H1 (cell line): Measurements from ENCODE around the gene NEK2. TPM values are rescaled to one million over a fixed set of nuclear protein-coding genes. Genes with fewer than 3 reads are reported as not detected.

Source experiments
- HDAC2 ChIP-seq, 2 experiments: fragments of 300-600 bp in 1 of 2; sonication (generic) in 1 of 2; IDR thresholded peaks; 2 replicates each; pipeline ENCODE4 v1.6.1; 2011 to 2012; ENCODE audit warnings: low read depth in 2 of 2, low read length in 2 of 2, mild to moderate bottlenecking in 2 of 2, moderate library complexity in 2 of 2, borderline replicate concordance in 1 of 2, inconsistent platforms in 1 of 2
- JUND ChIP-seq: IDR thresholded peaks from 2 replicates; pipeline ENCODE4 v1.6.1; 2011; ENCODE audit warnings: mild to moderate bottlenecking, improper control_type of control experiment, low read length
- NANOG ChIP-seq: IDR thresholded peaks from 2 replicates; pipeline ENCODE4 v1.6.1; 2011; ENCODE audit warnings: low read length, low read depth, mild to moderate bottlenecking, inconsistent platforms; ENCODE audit not compliant: insufficient read depth, poor library complexity, severe bottlenecking
- RXRA ChIP-seq: IDR thresholded peaks from 2 replicates; pipeline ENCODE4 v1.6.1; 2011; ENCODE audit warnings: low read depth, mild to moderate bottlenecking, low read length, moderate library complexity; ENCODE audit not compliant: insufficient read depth
- SIRT6 ChIP-seq: IDR thresholded peaks from one replicate; pipeline ENCODE4 v1.7.1; 2012; ENCODE audit warnings: low read length, inconsistent platforms
- SP1 ChIP-seq: IDR thresholded peaks from 2 replicates; pipeline ENCODE4 v1.6.1; 2011; ENCODE audit warnings: low read depth, low read length
- polyA plus RNA-seq, 7 experiments: library from polyadenylated mRNA; depleted of rRNA in 3 of 7; stranded (reverse) in 5 of 7; unstranded in 2 of 7; fragments of >200 nt in 5 of 7; fragments of 200-250 nt in 2 of 7; gene quantifications; 1 replicate in 5 of 7; 2 replicates in 1 of 7; 4 replicates in 1 of 7; pipeline versions ENCODE4 v1.2.1 to v1.2.3, GENCODE V29; 2011 to 2013; ENCODE audit warnings: missing spikeins in 2 of 7, mixed read lengths in 2 of 7
- total RNA-seq: library from RNA; stranded (reverse); fragmentation: NEBNext Ultra II Directional; extraction: Animal tissue kit (Norgen Biotek cat#: 25700); gene quantifications from 2 replicates; pipeline ENCODE4 v1.2.1, GENCODE V29; 2021
- TF ChIP-seq, protein P1 (sequence below): fragments of 300-600 bp; sonication (generic); IDR thresholded peaks from 2 replicates; pipeline ENCODE4 v1.7.1; 2012; ENCODE audit warnings: low read length, moderate library complexity, mild to moderate bottlenecking, inconsistent platforms; ENCODE audit not compliant: insufficient replicate concordance

Gene NEK2
- total and polyA plus RNA-seq, 2 of the 8 experiments (the other 6 are each of a cell fraction or from before 2014, with no cell fraction given), result 8.4 to 22.9 TPM

DNA sequence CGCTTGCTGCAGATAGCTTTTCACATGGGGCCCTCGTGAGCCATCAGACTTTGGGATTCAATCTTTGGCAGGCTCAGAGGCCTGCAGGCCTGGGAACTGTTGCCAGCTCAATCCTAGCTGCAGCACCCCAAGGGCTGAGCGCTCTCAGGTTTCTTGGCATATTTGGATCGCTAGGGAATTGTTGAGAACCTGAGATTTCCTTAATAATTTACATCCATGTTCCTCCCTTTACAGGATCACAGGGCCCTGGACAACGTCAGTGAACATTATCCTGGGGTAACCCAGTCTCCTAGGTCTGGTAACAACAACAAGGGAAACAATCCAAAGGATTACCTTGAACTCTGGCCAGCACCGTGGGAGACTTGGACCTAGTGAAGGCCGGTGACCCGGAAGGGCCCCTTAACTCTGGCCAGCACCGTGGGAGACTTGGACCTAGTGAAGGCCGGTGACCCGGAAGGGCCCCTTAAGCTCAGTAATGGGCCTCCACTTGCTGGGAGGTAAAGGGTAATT is 49.3 kb upstream of the NEK2 start (continued):
- TF ChIP-seq, protein P1, sequence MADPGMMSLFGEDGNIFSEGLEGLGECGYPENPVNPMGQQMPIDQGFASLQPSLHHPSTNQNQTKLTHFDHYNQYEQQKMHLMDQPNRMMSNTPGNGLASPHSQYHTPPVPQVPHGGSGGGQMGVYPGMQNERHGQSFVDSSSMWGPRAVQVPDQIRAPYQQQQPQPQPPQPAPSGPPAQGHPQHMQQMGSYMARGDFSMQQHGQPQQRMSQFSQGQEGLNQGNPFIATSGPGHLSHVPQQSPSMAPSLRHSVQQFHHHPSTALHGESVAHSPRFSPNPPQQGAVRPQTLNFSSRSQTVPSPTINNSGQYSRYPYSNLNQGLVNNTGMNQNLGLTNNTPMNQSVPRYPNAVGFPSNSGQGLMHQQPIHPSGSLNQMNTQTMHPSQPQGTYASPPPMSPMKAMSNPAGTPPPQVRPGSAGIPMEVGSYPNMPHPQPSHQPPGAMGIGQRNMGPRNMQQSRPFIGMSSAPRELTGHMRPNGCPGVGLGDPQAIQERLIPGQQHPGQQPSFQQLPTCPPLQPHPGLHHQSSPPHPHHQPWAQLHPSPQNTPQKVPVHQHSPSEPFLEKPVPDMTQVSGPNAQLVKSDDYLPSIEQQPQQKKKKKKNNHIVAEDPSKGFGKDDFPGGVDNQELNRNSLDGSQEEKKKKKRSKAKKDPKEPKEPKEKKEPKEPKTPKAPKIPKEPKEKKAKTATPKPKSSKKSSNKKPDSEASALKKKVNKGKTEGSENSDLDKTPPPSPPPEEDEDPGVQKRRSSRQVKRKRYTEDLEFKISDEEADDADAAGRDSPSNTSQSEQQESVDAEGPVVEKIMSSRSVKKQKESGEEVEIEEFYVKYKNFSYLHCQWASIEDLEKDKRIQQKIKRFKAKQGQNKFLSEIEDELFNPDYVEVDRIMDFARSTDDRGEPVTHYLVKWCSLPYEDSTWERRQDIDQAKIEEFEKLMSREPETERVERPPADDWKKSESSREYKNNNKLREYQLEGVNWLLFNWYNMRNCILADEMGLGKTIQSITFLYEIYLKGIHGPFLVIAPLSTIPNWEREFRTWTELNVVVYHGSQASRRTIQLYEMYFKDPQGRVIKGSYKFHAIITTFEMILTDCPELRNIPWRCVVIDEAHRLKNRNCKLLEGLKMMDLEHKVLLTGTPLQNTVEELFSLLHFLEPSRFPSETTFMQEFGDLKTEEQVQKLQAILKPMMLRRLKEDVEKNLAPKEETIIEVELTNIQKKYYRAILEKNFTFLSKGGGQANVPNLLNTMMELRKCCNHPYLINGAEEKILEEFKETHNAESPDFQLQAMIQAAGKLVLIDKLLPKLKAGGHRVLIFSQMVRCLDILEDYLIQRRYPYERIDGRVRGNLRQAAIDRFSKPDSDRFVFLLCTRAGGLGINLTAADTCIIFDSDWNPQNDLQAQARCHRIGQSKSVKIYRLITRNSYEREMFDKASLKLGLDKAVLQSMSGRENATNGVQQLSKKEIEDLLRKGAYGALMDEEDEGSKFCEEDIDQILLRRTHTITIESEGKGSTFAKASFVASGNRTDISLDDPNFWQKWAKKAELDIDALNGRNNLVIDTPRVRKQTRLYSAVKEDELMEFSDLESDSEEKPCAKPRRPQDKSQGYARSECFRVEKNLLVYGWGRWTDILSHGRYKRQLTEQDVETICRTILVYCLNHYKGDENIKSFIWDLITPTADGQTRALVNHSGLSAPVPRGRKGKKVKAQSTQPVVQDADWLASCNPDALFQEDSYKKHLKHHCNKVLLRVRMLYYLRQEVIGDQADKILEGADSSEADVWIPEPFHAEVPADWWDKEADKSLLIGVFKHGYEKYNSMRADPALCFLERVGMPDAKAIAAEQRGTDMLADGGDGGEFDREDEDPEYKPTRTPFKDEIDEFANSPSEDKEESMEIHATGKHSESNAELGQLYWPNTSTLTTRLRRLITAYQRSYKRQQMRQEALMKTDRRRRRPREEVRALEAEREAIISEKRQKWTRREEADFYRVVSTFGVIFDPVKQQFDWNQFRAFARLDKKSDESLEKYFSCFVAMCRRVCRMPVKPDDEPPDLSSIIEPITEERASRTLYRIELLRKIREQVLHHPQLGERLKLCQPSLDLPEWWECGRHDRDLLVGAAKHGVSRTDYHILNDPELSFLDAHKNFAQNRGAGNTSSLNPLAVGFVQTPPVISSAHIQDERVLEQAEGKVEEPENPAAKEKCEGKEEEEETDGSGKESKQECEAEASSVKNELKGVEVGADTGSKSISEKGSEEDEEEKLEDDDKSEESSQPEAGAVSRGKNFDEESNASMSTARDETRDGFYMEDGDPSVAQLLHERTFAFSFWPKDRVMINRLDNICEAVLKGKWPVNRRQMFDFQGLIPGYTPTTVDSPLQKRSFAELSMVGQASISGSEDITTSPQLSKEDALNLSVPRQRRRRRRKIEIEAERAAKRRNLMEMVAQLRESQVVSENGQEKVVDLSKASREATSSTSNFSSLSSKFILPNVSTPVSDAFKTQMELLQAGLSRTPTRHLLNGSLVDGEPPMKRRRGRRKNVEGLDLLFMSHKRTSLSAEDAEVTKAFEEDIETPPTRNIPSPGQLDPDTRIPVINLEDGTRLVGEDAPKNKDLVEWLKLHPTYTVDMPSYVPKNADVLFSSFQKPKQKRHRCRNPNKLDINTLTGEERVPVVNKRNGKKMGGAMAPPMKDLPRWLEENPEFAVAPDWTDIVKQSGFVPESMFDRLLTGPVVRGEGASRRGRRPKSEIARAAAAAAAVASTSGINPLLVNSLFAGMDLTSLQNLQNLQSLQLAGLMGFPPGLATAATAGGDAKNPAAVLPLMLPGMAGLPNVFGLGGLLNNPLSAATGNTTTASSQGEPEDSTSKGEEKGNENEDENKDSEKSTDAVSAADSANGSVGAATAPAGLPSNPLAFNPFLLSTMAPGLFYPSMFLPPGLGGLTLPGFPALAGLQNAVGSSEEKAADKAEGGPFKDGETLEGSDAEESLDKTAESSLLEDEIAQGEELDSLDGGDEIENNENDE, result no peak
- TF ChIP-seq JUND (no peak), SP1 (no peak), HDAC2 (IDR thresholded peaks at IDR 0.05; ENCODE audit: borderline replicate concordance in 1 of 2, low read depth in 2 of 2, low read length in 2 of 2) (no peak), SIRT6 (no peak), RXRA (no peak), NANOG (no peak)
- TF ChIP-seq, all 59 proteins: peak for 0
